SK-N-DZ (cell line): ENCODE results near the gene CDK4.

Source experiments
- DNase-seq: peaks from one replicate; pipeline ENCODE4 v3.0.0-alpha.2; 2015; ENCODE audit warnings: low spot score

Gene CDK4

DNA sequence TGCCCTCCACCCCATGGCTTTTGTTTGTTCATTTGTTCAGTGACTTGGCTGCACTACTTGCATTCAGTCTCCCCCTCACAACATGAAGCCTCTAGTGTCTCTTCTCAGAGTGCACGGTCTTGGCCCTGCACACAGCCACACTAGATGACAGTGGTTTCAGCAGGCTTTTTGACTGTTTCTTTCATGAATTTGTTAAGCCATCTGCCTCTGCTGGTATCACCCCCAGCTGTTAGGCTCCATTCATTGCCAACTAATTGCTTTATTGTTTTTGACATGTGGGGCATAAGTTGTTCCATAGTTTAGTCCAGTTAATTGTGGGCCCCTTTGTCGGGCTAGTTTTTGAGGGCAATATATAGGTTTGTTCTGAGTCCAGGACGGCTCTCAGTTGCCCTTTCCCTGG, 39.4 kb downstream of the CDK4 start:
- no peak for DNase-seq

- no peak for DNase-seq
These were observed 43.8 kb downstream of the CDK4 start for GRCh38 chr12:57708296-57708695.

DNA sequence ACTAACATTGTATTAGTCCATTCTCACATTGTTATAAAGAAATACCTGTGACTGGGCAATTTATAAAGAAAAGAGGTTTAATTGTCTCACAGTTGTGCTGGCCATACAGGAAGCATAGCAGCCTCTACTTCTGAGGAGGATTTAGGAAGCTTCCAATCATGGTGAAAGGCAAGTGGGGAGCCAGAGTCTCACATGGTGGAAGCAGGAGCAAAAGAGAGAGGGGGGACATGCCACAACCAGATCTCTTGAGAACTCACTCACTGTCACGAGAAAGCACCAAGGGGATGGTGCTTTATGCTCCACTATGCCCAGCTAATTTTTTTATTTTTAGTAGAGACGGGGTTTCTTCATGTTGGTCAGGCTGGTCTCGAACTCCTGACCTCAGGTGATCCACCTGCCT, 44.9 kb downstream of the CDK4 start:
- no peak for DNase-seq

DNA sequence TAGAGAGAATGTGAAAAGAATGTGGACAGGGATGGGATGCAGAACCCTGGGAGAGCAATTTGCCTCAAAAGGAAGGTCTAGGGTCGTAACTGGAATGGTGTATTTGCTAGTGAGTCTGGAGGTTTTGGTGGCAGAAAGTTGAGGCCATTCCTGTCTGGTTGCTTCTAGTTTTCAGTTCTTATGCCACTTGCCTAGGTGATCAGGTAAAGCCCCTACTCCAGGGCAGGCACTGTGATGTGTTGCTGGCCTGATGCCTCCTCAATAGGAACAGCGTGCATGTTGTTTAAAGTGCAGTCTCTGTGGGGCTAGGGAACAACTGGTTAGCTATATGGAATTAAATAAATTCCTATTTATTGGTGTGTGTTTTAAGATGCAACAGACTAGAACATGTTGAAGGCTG, 51.8 kb downstream of the CDK4 start:
- no peak for DNase-seq

GRCh38 chr12:57698414-57698813, 53.7 kb downstream of the CDK4 start:
- DNase-seq = no peak
